22Rv1 (cell line): ENCODE data around the gene KRT77.

Source experiments
- CTCF ChIP-seq: fragments of 450-650 bp; IDR thresholded peaks from 2 replicates; pipeline ENCODE4 v1.5.1; 2017; ENCODE audit warnings: mild to moderate bottlenecking
- ZFX ChIP-seq: fragments of 450-650 bp; IDR thresholded peaks from 2 replicates; pipeline ENCODE4 v1.6.1; 2017; ENCODE audit warnings: antibody characterized with exemption, borderline replicate concordance

GRCh38 chr12:52687497-52688385 lies 15.6 kb downstream of the KRT77 start:
- TF ChIP-seq CTCF (no peak), ZFX (no peak)
